M059J (cell line): ENCODE data around the gene DYNAP. TPM values are rescaled to one million over a fixed set of nuclear protein-coding genes. Genes with fewer than 3 reads are reported as not detected.

ENCODE experiments used
- DNase-seq: peaks from one replicate; pipeline ENCODE4 v3.0.0-alpha.2; 2012; ENCODE audit warnings: low read depth
- total RNA-seq: library from RNA; depleted of rRNA; stranded (reverse); fragments of >200 nt; shearing (Covaris generic); gene quantifications from 2 replicates; pipeline ENCODE4 v1.2.3, GENCODE V29; 2014; rRNA removed

DYNAP gene
- total RNA-seq, 1 experiment from 2014 or later = not detected

GRCh38 chr18:54636217-54636616 lies 45.2 kb downstream of the DYNAP start:
- DNase-seq = no peak

GRCh38 chr18:54641734-54642133 lies 50.7 kb downstream of the DYNAP start:
- DNase-seq = no peak

- peak; percentile 44 for DNase-seq
Measured at GRCh38 chr18:54647176-54647575, 56.1 kb downstream of the DYNAP start.

Other genes starting within 250 kb of the DYNAP start
- not detected in 2 replicates for gene STARD6, start 233.4 kb upstream of the DYNAP start, total RNA-seq
- 6.8 and 8.5 TPM in 2 replicates for gene C18orf54, start 233.3 kb upstream of the DYNAP start, total RNA-seq
- 13.8 and 15.7 TPM in 2 replicates for gene RAB27B, start 237.2 kb downstream of the DYNAP start, total RNA-seq